Activated CD4-positive, alpha-beta T cell treated with anti-CD3 and anti-CD28 coated beads, Interleukin-2, amount 10 ng/mL, durations not matched to agents 24 days and 14 days (primary cell): Measurements from ENCODE around the gene CD247. TPM values are rescaled to one million over a fixed set of nuclear protein-coding genes. Genes with fewer than 3 reads are reported as not detected.

Source experiments
- DNase-seq: peaks from one replicate; pipeline ENCODE4 v3.0.0; 2022
- H3K27ac Mint-ChIP-seq: one replicate; pipeline ENCODE4 v1.8.0; 2022; ENCODE audit warnings: mild to moderate bottlenecking, mixed read lengths
- H3K27me3 Mint-ChIP-seq: one replicate; pipeline ENCODE4 v1.8.0; 2022; ENCODE audit warnings: mixed read lengths
- H3K36me3 Mint-ChIP-seq: one replicate; pipeline ENCODE4 v1.8.0; 2022; ENCODE audit warnings: low read depth, mild to moderate bottlenecking, mixed read lengths
- H3K4me1 Mint-ChIP-seq: one replicate; pipeline ENCODE4 v1.8.0; 2021; ENCODE audit warnings: mixed read lengths
- H3K4me3 Mint-ChIP-seq: one replicate; pipeline ENCODE4 v1.8.0; 2022; ENCODE audit warnings: mild to moderate bottlenecking, moderate library complexity, mixed read lengths
- H3K9me3 Mint-ChIP-seq: one replicate; pipeline ENCODE4 v1.8.0; 2021; ENCODE audit warnings: mixed read lengths
- intact Hi-C: fragments of 100-400 bp; cut with micrococcal nuclease; formaldehyde crosslinking; loops from one replicate; pipeline ENCODE4 v1.15.1; 2023
- total RNA-seq: library from RNA; stranded (reverse); gene quantifications from 2 replicates; pipeline ENCODE4 v1.2.3, GENCODE V29; 2022

The CD247 gene
- total RNA-seq, 1 donor from 2014 or later, result 183 TPM

GRCh38 chr1:167499106-167499505 lies 19.2 kb downstream of the CD247 start:
- Mint-ChIP-seq H3K27ac (peak overlapping the region; percentile 95), H3K4me1 (peaks cover 93% of the 10 kb centered on the region), H3K27me3 (no peaks in the 10 kb centered on the region), H3K36me3 (peaks cover 72% of the 10 kb centered on the region), H3K4me3 (peak overlapping the region; percentile 76), H3K9me3 (no peaks in the 10 kb centered on the region)
- no peak for DNase-seq
- intact Hi-C loops, result loop anchor here (1.0 kb wide), 1 partner anchor 52 kb away; no protein-coding TSS in a partner anchor

GRCh38 chr1:167496797-167497619 lies 21.3 kb downstream of the CD247 start:
- Mint-ChIP-seq H3K36me3 (peaks cover 63% of the 10 kb centered on the region), H3K4me1 (peaks cover 89% of the 10 kb centered on the region), H3K4me3 (peak overlapping the region; percentile 10), H3K27ac (peak overlapping the region; percentile 35), H3K9me3 (no peaks in the 10 kb centered on the region), H3K27me3 (no peaks in the 10 kb centered on the region)
- no peak for DNase-seq
- intact Hi-C loops, result no loop called here

- H3K4me1 Mint-ChIP-seq, result peaks cover 85% of the 10 kb centered on the region
- H3K4me3 Mint-ChIP-seq, result peak overlapping the region; percentile 79
- H3K27ac Mint-ChIP-seq, result peak overlapping the region; percentile 94
- H3K27me3 Mint-ChIP-seq, result no peaks in the 10 kb centered on the region
- H3K36me3 Mint-ChIP-seq, result peaks cover 69% of the 10 kb centered on the region
- no peaks in the 10 kb centered on the region for H3K9me3 Mint-ChIP-seq
- intact Hi-C loops, result no loop called here
- no peak for DNase-seq
These were observed 25.0 kb downstream of the CD247 start for GRCh38 chr1:167493372-167493771.

- peak; percentile 79 for DNase-seq
- peaks cover 68% of the 10 kb centered on the region for H3K36me3 Mint-ChIP-seq
- H3K4me3 Mint-ChIP-seq, result peak overlapping the region; percentile 79
These were observed 25.8 kb downstream of the CD247 start for GRCh38 chr1:167492481-167492910.

GRCh38 chr1:167491586-167492461 lies 26.5 kb downstream of the CD247 start:
- Mint-ChIP-seq H3K36me3 (peaks cover 65% of the 10 kb centered on the region), H3K4me1 (peaks cover 84% of the 10 kb centered on the region), H3K4me3 (peak overlapping the region; percentile 79), H3K27ac (peak overlapping the region; percentile 94), H3K27me3 (no peaks in the 10 kb centered on the region), H3K9me3 (no peaks in the 10 kb centered on the region)
- intact Hi-C loops, result loop anchor here (1.0 kb wide), 5 partner anchors 8 to 36 kb away; partner anchors contain the start of gene CD247
- DNase-seq, result peak; percentile 83

More at GRCh38 chr1:167492481-167492910, 25.8 kb downstream of the CD247 start:
- Mint-ChIP-seq H3K27ac (peak overlapping the region; percentile 94), H3K27me3 (no peaks in the 10 kb centered on the region), H3K9me3 (no peaks in the 10 kb centered on the region), H3K4me1 (peaks cover 84% of the 10 kb centered on the region)
- intact Hi-C loops, result loop anchor here (1.0 kb wide), 5 partner anchors 8 to 36 kb away; partner anchors contain the start of gene CD247

- no peak for DNase-seq
- intact Hi-C loops, result no loop called here
- peak overlapping the region; percentile 71 for H3K4me3 Mint-ChIP-seq
- no peaks in the 10 kb centered on the region for H3K27me3 Mint-ChIP-seq
- H3K27ac Mint-ChIP-seq, result peak overlapping the region; percentile 88
- H3K36me3 Mint-ChIP-seq, result peaks cover 63% of the 10 kb centered on the region
- peaks cover 84% of the 10 kb centered on the region for H3K4me1 Mint-ChIP-seq
- H3K9me3 Mint-ChIP-seq, result no peaks in the 10 kb centered on the region
These were observed 27.6 kb downstream of the CD247 start for GRCh38 chr1:167490765-167491164.

GRCh38 chr1:167489571-167490340 lies 28.6 kb downstream of the CD247 start:
- Mint-ChIP-seq H3K4me1 (peaks cover 85% of the 10 kb centered on the region), H3K9me3 (no peaks in the 10 kb centered on the region), H3K27me3 (no peaks in the 10 kb centered on the region), H3K4me3 (peak overlapping the region; percentile 71), H3K27ac (peak overlapping the region; percentile 88), H3K36me3 (peaks cover 60% of the 10 kb centered on the region)
- DNase-seq, result peak; percentile 73
- intact Hi-C loops, result no loop called here

- no peaks in the 10 kb centered on the region for H3K9me3 Mint-ChIP-seq
- intact Hi-C loops, result no loop called here
- H3K4me3 Mint-ChIP-seq, result peak overlapping the region; percentile 44
- peaks cover 85% of the 10 kb centered on the region for H3K4me1 Mint-ChIP-seq
- H3K27me3 Mint-ChIP-seq, result no peaks in the 10 kb centered on the region
- H3K27ac Mint-ChIP-seq, result peak overlapping the region; percentile 68
- peaks cover 53% of the 10 kb centered on the region for H3K36me3 Mint-ChIP-seq
- DNase-seq, result no peak
These were observed 29.5 kb downstream of the CD247 start for GRCh38 chr1:167488786-167489185.

GRCh38 chr1:167487614-167488013 lies 30.7 kb downstream of the CD247 start:
- Mint-ChIP-seq H3K9me3 (no peaks in the 10 kb centered on the region), H3K27ac (no peak overlapping the region), H3K27me3 (no peaks in the 10 kb centered on the region), H3K36me3 (peaks cover 55% of the 10 kb centered on the region), H3K4me1 (peaks cover 90% of the 10 kb centered on the region), H3K4me3 (no peak overlapping the region)
- DNase-seq, result no peak
- intact Hi-C loops, result no loop called here

GRCh38 chr1:167486090-167486824 lies 32.1 kb downstream of the CD247 start:
- H3K27me3 Mint-ChIP-seq, result no peaks in the 10 kb centered on the region
- no peak for DNase-seq
- H3K9me3 Mint-ChIP-seq, result no peaks in the 10 kb centered on the region
- peak overlapping the region; percentile 86 for H3K27ac Mint-ChIP-seq
- H3K36me3 Mint-ChIP-seq, result peaks cover 56% of the 10 kb centered on the region
- peaks cover 89% of the 10 kb centered on the region for H3K4me1 Mint-ChIP-seq
- peak overlapping the region; percentile 57 for H3K4me3 Mint-ChIP-seq
- intact Hi-C loops, result loop anchor here (1.0 kb wide), 1 partner anchor 13 kb away; no protein-coding TSS in a partner anchor

GRCh38 chr1:167484726-167485502 lies 33.4 kb downstream of the CD247 start:
- Mint-ChIP-seq H3K27ac (peak overlapping the region; percentile 86), H3K4me1 (peaks cover 89% of the 10 kb centered on the region), H3K36me3 (peaks cover 56% of the 10 kb centered on the region), H3K9me3 (no peaks in the 10 kb centered on the region), H3K4me3 (peak overlapping the region; percentile 67), H3K27me3 (no peaks in the 10 kb centered on the region)
- intact Hi-C loops, result no loop called here
- no peak for DNase-seq

- H3K4me1 Mint-ChIP-seq, result peaks cover 90% of the 10 kb centered on the region
- H3K36me3 Mint-ChIP-seq, result peaks cover 64% of the 10 kb centered on the region
- H3K9me3 Mint-ChIP-seq, result no peaks in the 10 kb centered on the region
- peak; percentile 76 for DNase-seq
- intact Hi-C loops, result no loop called here
- peak overlapping the region; percentile 86 for H3K27ac Mint-ChIP-seq
- H3K4me3 Mint-ChIP-seq, result peak overlapping the region; percentile 67
- no peaks in the 10 kb centered on the region for H3K27me3 Mint-ChIP-seq
These were observed 34.5 kb downstream of the CD247 start for GRCh38 chr1:167483790-167484189.
